Liver (tissue), 3 donors: ENCODE measurements around the gene GMDS.

Experiments
- CTCF ChIP-seq: fragments of 150-350 bp; IDR thresholded peaks from 2 replicates; pipeline ENCODE4 v1.5.1; 2017; ENCODE audit warnings: improper control_type of control experiment, low read depth, low read length; ENCODE audit not compliant: missing input control
- EGR1 ChIP-seq, 2 donors: IDR thresholded peaks; 2 replicates each; pipeline ENCODE4 v1.6.1; 2016 to 2018; ENCODE audit warnings: antibody characterized with exemption in 2 of 2, low read depth in 2 of 2
- donor health status: healthy.
- donor health status: healthy.

- TF ChIP-seq CTCF (no peak), EGR1 (IDR thresholded peaks at IDR 0.05; ENCODE audit: low read depth in 2 of 2) (no peak)
Measured at GRCh38 chr6:2125158-2125557, 120.2 kb downstream of the GMDS start.
